Neuron (in vitro differentiated cells): ENCODE results near the gene RBM26.

Source experiments
- H2AFZ ChIP-seq: one replicate; pipeline ENCODE4 v1.6.1; 2013; ENCODE audit warnings: low read depth, mild to moderate bottlenecking, inconsistent platforms, low read length, moderate library complexity
- H3K27me3 ChIP-seq: one replicate; pipeline ENCODE4 v1.6.1; 2013; ENCODE audit warnings: low read length; ENCODE audit not compliant: insufficient read depth
- H3K36me3 ChIP-seq: one replicate; pipeline ENCODE4 v1.6.1; 2013; ENCODE audit warnings: low read length; ENCODE audit not compliant: insufficient read depth
- H3K4me1 ChIP-seq: one replicate; pipeline ENCODE4 v1.6.1; 2013; ENCODE audit warnings: low read length; ENCODE audit not compliant: insufficient read depth
- H3K4me3 ChIP-seq: 2 replicates; pipeline ENCODE4 v1.5.1; 2013; ENCODE audit warnings: mild to moderate bottlenecking, low read length, moderate library complexity
- H3K9me3 ChIP-seq: one replicate; pipeline ENCODE4 v1.6.1; 2013; ENCODE audit warnings: low read length

Gene RBM26

DNA sequence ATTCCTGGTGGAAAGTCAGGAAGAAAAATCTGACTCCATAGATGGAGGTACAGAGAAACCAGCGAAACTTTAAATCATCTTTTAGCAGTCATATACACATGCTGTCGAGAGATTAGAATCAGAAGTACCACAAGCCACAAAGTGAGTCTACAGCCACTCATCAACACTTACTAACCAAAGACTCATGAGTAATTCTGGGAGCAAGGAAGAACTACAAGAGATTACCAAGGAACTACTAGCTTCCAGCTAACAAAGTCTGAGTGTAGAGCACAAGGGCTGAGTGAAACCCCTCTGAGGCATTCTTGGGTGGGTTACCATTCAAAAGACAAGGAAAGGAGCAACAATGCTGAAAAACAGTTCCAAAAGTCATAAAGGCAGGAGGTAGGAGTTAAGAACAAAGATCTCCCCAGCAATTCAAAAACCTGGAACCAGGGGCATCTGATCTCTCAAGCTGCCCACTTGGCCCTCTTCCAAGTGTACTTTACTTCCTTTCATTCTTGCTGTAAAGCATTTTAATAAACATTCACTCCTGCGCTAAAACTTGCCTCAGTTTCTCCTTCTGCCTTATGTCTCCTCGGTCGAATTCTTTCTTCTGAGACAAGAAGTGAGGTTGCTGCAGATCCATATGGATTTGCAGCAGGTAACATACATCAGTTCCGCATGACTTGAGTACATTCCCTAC, 13.0 kb downstream of the RBM26 start:
- H3K27me3 ChIP-seq, result no peaks in the 10 kb centered on the region
- peaks cover 12% of the 10 kb centered on the region for H3K4me1 ChIP-seq
- peaks cover 20% of the 10 kb centered on the region for H3K36me3 ChIP-seq
- H3K9me3 ChIP-seq, result peaks cover 11% of the 10 kb centered on the region
- no peak overlapping the region for H3K4me3 ChIP-seq
- H2AFZ ChIP-seq, result no peak overlapping the region

GRCh38 chr13:79389026-79389425, 17.0 kb downstream of the RBM26 start:
- H3K27me3 ChIP-seq, result no peaks in the 10 kb centered on the region
- H3K4me3 ChIP-seq, result no peak overlapping the region
- no peak overlapping the region for H2AFZ ChIP-seq
- peaks cover 2% of the 10 kb centered on the region for H3K9me3 ChIP-seq
- peaks cover 9% of the 10 kb centered on the region for H3K4me1 ChIP-seq
- peaks cover 2% of the 10 kb centered on the region for H3K36me3 ChIP-seq

- Histone ChIP-seq H3K4me1 (no peaks in the 10 kb centered on the region), H3K36me3 (peaks cover 2% of the 10 kb centered on the region), H3K9me3 (peaks cover 2% of the 10 kb centered on the region), H3K4me3 (no peak overlapping the region), H3K27me3 (no peaks in the 10 kb centered on the region), H2AFZ (no peak overlapping the region)
Observed at GRCh38 chr13:79387853-79388252, 18.2 kb downstream of the RBM26 start.

DNA sequence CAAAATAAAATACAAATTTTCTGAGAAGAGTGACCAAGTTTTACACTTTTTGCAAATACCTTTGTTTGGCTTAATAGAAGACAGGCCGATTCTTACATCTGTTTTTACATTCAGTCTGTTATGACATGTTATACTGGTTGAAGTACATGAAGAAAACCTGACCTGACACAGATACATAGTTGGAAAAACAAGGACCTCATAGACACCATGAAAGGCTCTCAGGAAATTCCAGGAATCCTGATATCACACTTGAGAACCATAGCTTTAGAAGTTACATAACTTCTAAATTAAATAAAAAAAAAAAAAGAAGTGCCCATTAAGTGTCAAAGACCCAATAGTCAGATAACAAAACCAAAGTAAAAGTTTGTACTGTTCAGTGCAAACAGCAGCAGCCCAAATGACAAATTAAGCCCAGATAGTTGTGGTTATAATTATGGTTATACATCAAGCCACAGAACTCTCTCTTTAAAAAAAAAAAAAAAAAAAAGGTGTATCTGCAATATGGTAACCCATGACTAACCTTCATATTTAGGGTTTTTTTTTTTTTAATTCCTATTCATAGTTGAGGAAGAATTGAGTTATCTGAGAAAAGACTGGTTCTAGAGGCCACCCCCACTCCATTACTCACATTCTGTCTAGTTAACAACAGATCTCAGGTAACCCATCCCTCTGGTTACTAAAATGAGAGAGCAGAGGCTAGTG, 19.8 kb downstream of the RBM26 start:
- H3K4me3 ChIP-seq, result no peak overlapping the region
- peaks cover 2% of the 10 kb centered on the region for H3K9me3 ChIP-seq
- H3K4me1 ChIP-seq, result no peaks in the 10 kb centered on the region
- no peaks in the 10 kb centered on the region for H3K27me3 ChIP-seq
- no peak overlapping the region for H2AFZ ChIP-seq
- peaks cover 2% of the 10 kb centered on the region for H3K36me3 ChIP-seq

DNA sequence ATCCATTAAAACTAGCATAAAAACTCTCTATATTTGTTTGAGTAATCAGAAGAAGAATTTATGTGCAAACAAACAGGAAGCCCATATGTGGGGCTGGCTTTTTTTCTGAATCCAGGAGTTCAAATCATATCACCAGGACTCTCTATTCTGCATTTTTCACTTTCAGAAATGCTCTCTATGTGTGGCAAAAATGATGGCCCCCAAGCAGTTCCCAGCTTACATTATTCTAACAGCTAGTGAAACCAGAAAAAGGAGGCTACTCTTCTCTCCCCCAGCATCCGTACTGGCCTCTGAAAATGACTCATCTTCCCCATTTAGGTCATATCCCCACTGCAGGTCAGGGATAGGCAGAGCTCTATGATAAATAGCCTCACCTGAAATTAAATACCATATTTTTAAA, 20.4 kb downstream of the RBM26 start:
- peaks cover 2% of the 10 kb centered on the region for H3K36me3 ChIP-seq
- H2AFZ ChIP-seq, result no peak overlapping the region
- no peak overlapping the region for H3K4me3 ChIP-seq
- peaks cover 2% of the 10 kb centered on the region for H3K9me3 ChIP-seq
- H3K27me3 ChIP-seq, result no peaks in the 10 kb centered on the region
- no peaks in the 10 kb centered on the region for H3K4me1 ChIP-seq

DNA sequence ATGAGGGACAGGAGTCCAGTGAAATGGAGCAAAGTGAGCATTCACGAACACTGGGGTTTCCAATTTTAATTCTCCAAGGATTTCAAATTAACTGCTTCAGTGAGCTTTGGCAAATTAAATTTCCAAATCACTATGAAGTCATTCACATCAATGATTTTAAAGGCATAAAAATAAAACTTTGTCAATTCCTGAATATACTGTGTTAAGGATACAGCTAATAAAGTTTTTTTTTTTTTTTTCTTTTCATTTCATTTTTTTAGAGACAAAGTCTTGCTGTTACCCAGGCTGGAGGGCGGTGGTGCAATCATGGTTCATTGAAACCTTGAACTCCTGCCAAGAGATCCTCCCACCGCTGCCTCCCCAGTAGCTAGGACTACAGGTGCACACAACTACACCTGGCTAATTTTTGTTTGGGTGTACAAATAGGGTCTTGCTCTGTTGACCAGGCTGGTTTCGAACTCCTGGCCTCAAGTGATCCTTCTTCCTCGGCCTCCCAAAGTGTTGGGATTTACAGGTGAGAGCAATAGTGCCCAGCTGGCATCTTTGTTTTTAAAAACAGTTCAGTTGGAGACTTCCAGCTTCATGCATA, 21.9 kb downstream of the RBM26 start:
- Histone ChIP-seq H3K4me3 (no peak overlapping the region), H3K36me3 (peaks cover 5% of the 10 kb centered on the region), H3K4me1 (no peaks in the 10 kb centered on the region), H3K27me3 (no peaks in the 10 kb centered on the region), H3K9me3 (peaks cover 2% of the 10 kb centered on the region), H2AFZ (no peak overlapping the region)

GRCh38 chr13:79382545-79383275, 23.3 kb downstream of the RBM26 start:
- Histone ChIP-seq H3K27me3 (no peaks in the 10 kb centered on the region), H3K9me3 (peaks cover 2% of the 10 kb centered on the region), H3K4me1 (no peaks in the 10 kb centered on the region), H3K36me3 (peaks cover 10% of the 10 kb centered on the region), H2AFZ (no peak overlapping the region), H3K4me3 (no peak overlapping the region)

GRCh38 chr13:79380997-79381396, 25.1 kb downstream of the RBM26 start:
- H2AFZ ChIP-seq, result no peak overlapping the region

DNA sequence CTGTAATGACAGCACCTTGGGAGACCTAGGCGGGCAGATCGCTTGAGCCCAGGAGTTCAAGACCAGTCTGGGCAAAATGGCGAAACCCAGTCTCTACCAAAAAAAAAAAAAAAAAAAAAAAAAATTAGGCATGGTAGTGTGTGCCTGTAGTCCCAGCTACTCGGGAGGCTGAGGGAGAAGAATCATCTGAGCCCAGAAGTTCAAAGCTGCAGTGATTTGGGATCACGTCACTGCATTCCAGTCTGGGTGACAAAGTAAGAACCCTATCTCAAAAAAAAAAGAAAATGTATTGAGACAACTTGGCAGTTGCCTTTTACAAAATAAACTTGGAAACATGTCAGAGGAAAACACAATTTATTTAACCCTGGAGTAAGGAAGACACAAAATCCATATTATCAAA, 26.8 kb downstream of the RBM26 start:
- H3K27me3 ChIP-seq, result no peaks in the 10 kb centered on the region
- H3K4me1 ChIP-seq, result no peaks in the 10 kb centered on the region
- peaks cover 40% of the 10 kb centered on the region for H3K36me3 ChIP-seq
- H3K4me3 ChIP-seq, result no peak overlapping the region
- peaks cover under 1% of the 10 kb centered on the region for H3K9me3 ChIP-seq
- H2AFZ ChIP-seq, result no peak overlapping the region

More at GRCh38 chr13:79380997-79381396, 25.1 kb downstream of the RBM26 start:
- Histone ChIP-seq H3K4me3 (no peak overlapping the region), H3K36me3 (peaks cover 27% of the 10 kb centered on the region), H3K4me1 (no peaks in the 10 kb centered on the region), H3K9me3 (peaks cover 2% of the 10 kb centered on the region), H3K27me3 (no peaks in the 10 kb centered on the region)

- Histone ChIP-seq H3K27me3 (no peaks in the 10 kb centered on the region), H3K36me3 (peaks cover 46% of the 10 kb centered on the region), H2AFZ (no peak overlapping the region), H3K4me3 (no peak overlapping the region), H3K9me3 (no peaks in the 10 kb centered on the region), H3K4me1 (no peaks in the 10 kb centered on the region)
Observed at GRCh38 chr13:79376843-79377242, 29.2 kb downstream of the RBM26 start.

DNA sequence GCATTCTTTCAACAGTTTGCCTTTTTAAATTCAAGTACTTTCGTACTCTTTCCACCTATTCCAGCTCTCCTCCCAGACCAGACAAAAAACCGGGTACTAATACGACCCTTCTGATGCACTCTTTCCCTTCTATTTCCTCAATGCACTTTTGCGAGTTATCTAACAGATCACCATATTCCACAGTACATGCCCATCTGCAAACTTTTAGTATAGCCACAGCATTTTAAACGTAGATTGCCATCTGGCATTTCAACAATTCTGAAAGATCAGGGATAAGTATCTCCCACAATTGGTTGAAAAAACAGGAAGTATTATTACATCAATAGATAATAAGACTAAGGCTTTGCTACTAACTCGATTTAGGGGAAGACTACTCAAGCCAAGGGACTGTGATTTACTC, 31.5 kb downstream of the RBM26 start:
- H3K4me3 ChIP-seq, result no peak overlapping the region
- H3K36me3 ChIP-seq, result peaks cover 66% of the 10 kb centered on the region
- H3K9me3 ChIP-seq, result no peaks in the 10 kb centered on the region
- H2AFZ ChIP-seq, result no peak overlapping the region
- H3K4me1 ChIP-seq, result no peaks in the 10 kb centered on the region
- H3K27me3 ChIP-seq, result no peaks in the 10 kb centered on the region

DNA sequence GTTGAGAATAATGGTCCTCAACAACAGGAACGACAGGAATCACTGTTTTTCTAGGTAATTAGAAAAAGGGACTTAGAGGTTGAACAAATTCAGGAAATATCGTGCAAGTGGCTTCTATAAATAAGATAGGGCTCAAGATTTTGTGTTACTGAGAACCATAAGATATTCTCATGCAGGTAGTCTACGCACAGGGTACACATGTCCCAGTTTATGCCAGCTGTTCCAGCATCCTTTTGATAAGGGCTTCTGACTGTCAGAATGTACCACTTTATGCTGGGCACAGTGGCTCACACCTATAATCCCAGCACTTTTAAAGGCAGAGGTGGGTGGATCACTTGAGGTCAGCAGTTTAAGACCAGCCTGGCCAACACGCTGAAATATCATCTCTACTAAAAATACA, 32.1 kb downstream of the RBM26 start:
- H3K9me3 ChIP-seq, result no peaks in the 10 kb centered on the region
- H2AFZ ChIP-seq, result no peak overlapping the region
- no peaks in the 10 kb centered on the region for H3K4me1 ChIP-seq
- no peaks in the 10 kb centered on the region for H3K27me3 ChIP-seq
- H3K36me3 ChIP-seq, result peaks cover 72% of the 10 kb centered on the region
- H3K4me3 ChIP-seq, result no peak overlapping the region

DNA sequence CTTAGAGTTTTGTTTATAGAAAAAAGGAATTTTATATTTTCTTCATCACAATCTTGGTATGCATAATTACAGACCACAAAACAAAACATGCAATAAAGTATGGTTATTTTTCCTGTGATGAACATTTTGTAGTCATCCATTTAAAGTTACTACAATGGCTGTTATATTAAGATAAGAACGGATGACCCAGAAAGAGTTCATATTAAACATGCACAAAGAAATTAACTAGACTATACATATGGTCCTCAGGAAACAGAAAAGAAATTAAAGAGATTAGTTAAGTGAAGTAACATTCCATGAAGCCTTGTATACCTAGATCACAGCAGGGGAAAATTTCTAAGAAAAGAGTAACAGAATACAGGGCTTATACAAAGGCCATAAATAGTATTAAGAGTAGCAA, 36.8 kb downstream of the RBM26 start:
- Histone ChIP-seq H3K4me3 (no peak overlapping the region), H3K36me3 (peaks cover 76% of the 10 kb centered on the region), H3K9me3 (peaks cover 2% of the 10 kb centered on the region), H2AFZ (no peak overlapping the region), H3K27me3 (no peaks in the 10 kb centered on the region), H3K4me1 (no peaks in the 10 kb centered on the region)
